ENCODE data around the gene MAGEC3.

MAGEC3 gene

GRCh38 chrX:141941234-141941633, 103.1 kb downstream of the MAGEC3 start:
- no peak overlapping the region for H3K4me3 ChIP-seq (ENCODE audit: low read depth, low read length)
- TF ChIP-seq CTCF (conservative IDR thresholded peaks at IDR 0.05; ENCODE audit: low read depth, low read length): no peak
- no peak for DNase-seq (ENCODE audit: low read depth)

- TF ChIP-seq CTCF (conservative IDR thresholded peaks at IDR 0.05; ENCODE audit: low read depth, low read length): no peak
- DNase-seq (ENCODE audit: low read depth): no peak
Observed at GRCh38 chrX:141945426-141945825, 107.3 kb downstream of the MAGEC3 start.

GRCh38 chrX:141947350-141947749, 109.2 kb downstream of the MAGEC3 start:
- H3K4me3 ChIP-seq (ENCODE audit: low read depth, low read length): no peak overlapping the region
- no peak for DNase-seq (ENCODE audit: low read depth)
- TF ChIP-seq CTCF (conservative IDR thresholded peaks at IDR 0.05; ENCODE audit: low read depth, low read length): no peak

More at GRCh38 chrX:141945426-141945825, 107.3 kb downstream of the MAGEC3 start:
- H3K4me3 ChIP-seq (ENCODE audit: low read depth, low read length): no peak overlapping the region

All from choroid plexus epithelial cell (primary cell).